ENCODE results near the gene PCDH15.

- no peak for TF ChIP-seq POLR2A (IDR thresholded peaks at IDR 0.05; ENCODE audit: control extremely low read depth in 1 of 2, low read depth in 2 of 2, low read length in 2 of 2)
- no peak for TF ChIP-seq CTCF (IDR thresholded peaks at IDR 0.05; ENCODE audit: control extremely low read depth in 1 of 3, insufficient read depth in 1 of 3, low read depth in 1 of 3, low read length in 3 of 3)
- TF ChIP-seq RAD21 (IDR thresholded peaks at IDR 0.05 in 1 of 2, conservative IDR thresholded peaks at IDR 0.05 in 1 of 2; ENCODE audit: low read depth in 2 of 2, low read length in 2 of 2): no peak
- TF ChIP-seq GTF2F1 (IDR thresholded peaks at IDR 0.05; ENCODE audit: borderline replicate concordance, low read depth, low read length): no peak
- TF ChIP-seq MAX (IDR thresholded peaks at IDR 0.05): no peak
- TF ChIP-seq YY1 (IDR thresholded peaks at IDR 0.05; ENCODE audit: low read depth, low read length): no peak
- TF ChIP-seq BACH1 (IDR thresholded peaks at IDR 0.05; ENCODE audit: low read length): no peak
- no peak for TF ChIP-seq EZH2 (IDR thresholded peaks at IDR 0.05; ENCODE audit: low read depth, low read length, severe bottlenecking)
- no peak for TF ChIP-seq ATF3 (IDR thresholded peaks at IDR 0.05; ENCODE audit: insufficient read depth, low read depth, low read length)
- no peak for TF ChIP-seq JUND (IDR thresholded peaks at IDR 0.05; ENCODE audit: low read length)
- no peak for TF ChIP-seq BCL11A (IDR thresholded peaks at IDR 0.05; ENCODE audit: low read depth in 2 of 2, low read length in 2 of 2)
- TF ChIP-seq SRF (IDR thresholded peaks at IDR 0.05; ENCODE audit: low read depth, low read length): no peak
Measured at GRCh38 chr10:53990799-53991238, 810.2 kb downstream of the PCDH15 start.
